ENCODE data around the gene SMG6. TPM values are rescaled to one million over a fixed set of nuclear protein-coding genes. Genes with fewer than 3 reads are reported as not detected.
A peak's percentile ranks its signal among the peaks of the same experiment; 100 is the strongest.

Gene SMG6
- total and polyA plus RNA-seq, 2 of the 8 experiments (the other 6 are each of a cell fraction or from before 2014, with no cell fraction given) = 18.5 to 25.2 TPM

DNA sequence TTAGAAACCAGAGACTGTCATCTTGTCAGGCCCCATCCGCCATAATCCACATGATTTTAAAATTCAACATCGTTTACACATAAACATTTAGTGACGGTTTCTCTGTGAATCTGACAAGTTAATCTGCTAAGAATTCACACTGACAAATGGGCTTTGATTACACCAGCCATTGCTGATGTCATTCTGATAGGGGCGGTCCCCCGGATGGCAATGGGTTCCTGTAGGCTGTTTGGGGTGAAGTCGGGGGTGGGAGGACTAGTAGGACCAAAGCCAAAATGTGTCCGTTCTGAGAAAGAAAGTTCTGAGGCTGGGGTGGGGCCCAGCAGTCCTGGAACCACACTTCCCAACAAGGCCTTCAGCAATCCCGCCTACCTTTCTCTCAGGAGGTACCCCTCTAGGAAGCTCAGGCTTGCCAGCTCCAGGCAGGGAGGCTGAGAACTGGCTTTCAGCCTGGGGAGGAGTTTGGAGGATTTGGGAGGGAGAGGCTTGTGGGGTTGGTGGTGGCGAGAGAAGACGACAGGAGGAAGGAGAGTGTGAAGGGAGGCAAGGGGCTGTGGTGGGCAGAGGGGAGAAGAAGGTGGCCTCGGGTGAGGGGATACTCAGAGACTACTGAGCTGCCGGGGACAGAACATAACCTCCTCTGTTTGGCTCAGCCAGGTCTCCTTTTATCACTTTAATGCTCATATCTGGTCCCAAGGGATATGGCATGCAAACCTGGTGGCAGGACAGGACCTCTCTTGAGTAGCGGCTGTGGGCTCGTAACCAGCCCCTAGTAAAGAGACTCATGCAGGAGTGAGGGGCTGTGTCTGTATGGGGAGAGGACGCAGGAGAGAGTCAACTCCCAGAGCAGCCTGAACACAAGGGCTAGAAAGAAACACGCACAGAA, 240.1 kb downstream of the SMG6 start:
- H3K27ac ChIP-seq (ENCODE audit: low read depth, low read length) = no peak overlapping the region
- no peak overlapping the region for H4K8ac ChIP-seq (ENCODE audit: extremely low read depth, insufficient read depth, low read length)
- no peak overlapping the region for H2BK15ac ChIP-seq (ENCODE audit: low read length)
- no peak overlapping the region for H3K56ac ChIP-seq (replicated peaks; ENCODE audit: insufficient read length, low read depth, low read length)
- H3K4ac ChIP-seq (replicated peaks; ENCODE audit: insufficient read length, low read depth, low read length) = no peak overlapping the region
- H3K23me2 ChIP-seq (ENCODE audit: low read depth, low read length) = no peaks in the 10 kb centered on the region
- H3K9me3 ChIP-seq (ENCODE audit: insufficient read depth in 2 of 2, low read depth in 1 of 2, low read length in 1 of 2) = no peaks in the 10 kb centered on the region
- peaks cover 4 to 27% (median 21%) of the 10 kb centered on the region in 4 experiments for H3K27me3 ChIP-seq (replicated peaks in 1 of 4; ENCODE audit: control insufficient read depth in 3 of 4, extremely low read depth in 1 of 4, insufficient read depth in 3 of 4, low read length in 3 of 4)
- H3K36me3 ChIP-seq (ENCODE audit: control insufficient read depth in 2 of 4, insufficient read depth in 4 of 4, low read length in 3 of 4) = peaks cover 0 to 4% (median 0%) of the 10 kb centered on the region in 4 experiments; a peak in 2 of 8 replicates
- H2AFZ ChIP-seq (ENCODE audit: low read length) = no peak overlapping the region
- H3K4me1 ChIP-seq (replicated peaks in 1 of 4; ENCODE audit: control insufficient read depth in 3 of 4, insufficient read depth in 4 of 4, low read length in 3 of 4) = peaks cover 0 to 13% (median 9%) of the 10 kb centered on the region in 4 experiments; a peak in 6 of 7 replicates
- no peak overlapping the region for H3K18ac ChIP-seq (ENCODE audit: extremely low read depth, low read length)
- H4K5ac ChIP-seq (ENCODE audit: insufficient read length, low read depth, low read length) = no peak overlapping the region
- H3K23ac ChIP-seq (ENCODE audit: insufficient read length) = no peak overlapping the region
- ChIA-PET POLR2A (ENCODE audit: partially characterized antibody) (interaction anchor here (0.6 to 1.0 kb wide), 2 partner anchors 109 to 255 kb away, joined by 3 read pairs; no protein-coding TSS in a partner anchor), CTCF (ENCODE audit: partially characterized antibody) (interaction anchor here (1.0 to 7.6 kb wide), 17 partner anchors 9 to 189 kb away, joined by 3 to 58 read pairs (median 6); partner anchors contain the start of gene HIC1)
- no peak overlapping the region for H3K14ac ChIP-seq (ENCODE audit: insufficient read length)
- FAIRE-seq = no peak
- no peaks in the 10 kb centered on the region for H3K79me1 ChIP-seq (ENCODE audit: low read depth, low read length)
- no peak overlapping the region for H2BK5ac ChIP-seq (ENCODE audit: low read depth, low read length)
- H3K79me2 ChIP-seq (ENCODE audit: control insufficient read depth in 1 of 2, insufficient read depth in 2 of 2, low read length in 2 of 2) = no peaks in the 10 kb centered on the region
- peaks cover 6 to 8% of the 10 kb centered on the region in 2 experiments for H4K20me1 ChIP-seq (replicated peaks in 1 of 2; ENCODE audit: control insufficient read depth in 1 of 2, insufficient read depth in 2 of 2, low read length in 2 of 2)
- peak overlapping the region; percentile 58; the same call in 1 of the 2 replicates for H2AK5ac ChIP-seq (ENCODE audit: low read depth, low read length)
- no peak for DNase-seq (ENCODE audit: low read depth in 1 of 2, low spot score in 2 of 2)
- no peak overlapping the region for H3K4me3 ChIP-seq (ENCODE audit: extremely low read depth in 1 of 4, insufficient read depth in 2 of 4, low read depth in 3 of 4, low read length in 4 of 4)
- peak overlapping the region in 1 of 2 experiments; percentile 7; a peak in 1 of 4 replicates for H3K4me2 ChIP-seq (ENCODE audit: insufficient read depth in 1 of 2, low read depth in 2 of 2, low read length in 2 of 2)
- WGBS, 2 experiments (ENCODE audit: extremely low coverage in 1 of 2, insufficient coverage in 1 of 2, insufficient read length in 1 of 2, insufficient replicate concordance in 2 of 2, low coverage in 1 of 2, low lambda C conversion rate in 2 of 2, missing lambda C conversion rate in 1 of 2) = 83% methylated on average over 16 of the region's 16 CpGs; no CpG with 5 or more reads in 1 of the 2 experiments
- H4K91ac ChIP-seq (replicated peaks; ENCODE audit: insufficient read length, low read length) = no peak overlapping the region
- no peak overlapping the region for H3K9ac ChIP-seq (replicated peaks in 1 of 4; ENCODE audit: extremely low read depth in 1 of 4, low read depth in 3 of 4, low read length in 3 of 4)
- TF ChIP-seq TAF7 (optimal IDR thresholded peaks at IDR 0.05; ENCODE audit: borderline replicate concordance, low read depth, low read length) (no peak), CREB1 (IDR thresholded peaks at IDR 0.05) (no peak), RAD21 (IDR thresholded peaks at IDR 0.05 in 1 of 2, conservative IDR thresholded peaks at IDR 0.05 in 1 of 2; ENCODE audit: low read depth in 2 of 2, low read length in 2 of 2) (no peak), POLR2AphosphoS5 (IDR thresholded peaks at IDR 0.05; ENCODE audit: low read depth, low read length) (no peak), KDM4A (IDR thresholded peaks at IDR 0.05; ENCODE audit: low read depth, low read length, severe bottlenecking) (no peak), BCL11A (IDR thresholded peaks at IDR 0.05; ENCODE audit: low read depth in 2 of 2, low read length in 2 of 2) (no peak), SIN3A (conservative IDR thresholded peaks at IDR 0.05 in 1 of 2, IDR thresholded peaks at IDR 0.05 in 1 of 2; ENCODE audit: low read depth in 1 of 2, low read length in 2 of 2) (no peak), RBBP5 (IDR thresholded peaks at IDR 0.05; ENCODE audit: borderline replicate concordance, low read depth, low read length) (no peak)
- H2BK120ac ChIP-seq (replicated peaks; ENCODE audit: low read depth, low read length) = no peak overlapping the region
- 0 out of 2 replicates have a peak overlapping the region, but pooled peaks have one; percentile 14 for H2BK12ac ChIP-seq (ENCODE audit: low read depth, low read length)
- H2BK20ac ChIP-seq (ENCODE audit: low read length) = no peak overlapping the region
